Measurements from ENCODE around the gene TAF11L13.

TAF11L13 gene

GRCh38 chr5:17680737-17681136 is 48.8 kb downstream of the TAF11L13 start:
- DNase-seq = no peak
